WERI-Rb-1 (cell line): ENCODE data around the gene NTF3.

Experiments
- DNase-seq: peaks from one replicate; pipeline ENCODE4 v3.0.0-alpha.2; 2020
- H3K27ac ChIP-seq: fragments of 250-450 bp; sonication (Bioruptor Pico); 2 replicates; pipeline ENCODE4 v1.5.1; 2020; ENCODE audit warnings: mild to moderate bottlenecking, moderate library complexity
- H3K27me3 ChIP-seq: fragments of 250-450 bp; sonication (Bioruptor Pico); 2 replicates; pipeline ENCODE4 v1.5.1; 2021; ENCODE audit warnings: mild to moderate bottlenecking, low read depth, moderate library complexity; ENCODE audit not compliant: insufficient read depth, severe bottlenecking
- H3K36me3 ChIP-seq: fragments of 250-450 bp; sonication (Bioruptor Pico); 2 replicates; pipeline ENCODE4 v1.5.1; 2020; ENCODE audit warnings: mild to moderate bottlenecking, moderate library complexity
- H3K4me3 ChIP-seq: 2 replicates; pipeline ENCODE4 v1.5.1; 2011; ENCODE audit warnings: low read depth, mild to moderate bottlenecking, control low read depth, low read length
- H3K9me3 ChIP-seq: fragments of 250-450 bp; sonication (Bioruptor Pico); 2 replicates; pipeline ENCODE4 v1.5.1; 2021; ENCODE audit warnings: mild to moderate bottlenecking, moderate library complexity; ENCODE audit not compliant: severe bottlenecking
- CTCF ChIP-seq: IDR thresholded peaks from 2 replicates; pipeline ENCODE4 v1.5.1; 2011; ENCODE audit warnings: low read depth, mild to moderate bottlenecking, control low read depth, inconsistent platforms, low read length

The NTF3 gene

GRCh38 chr12:5514016-5514415, 82.1 kb downstream of the NTF3 start:
- no peak overlapping the region for H3K27ac ChIP-seq
- no peak for DNase-seq
- H3K36me3 ChIP-seq, result no peaks in the 10 kb centered on the region
- H3K27me3 ChIP-seq, result no peaks in the 10 kb centered on the region
- H3K4me3 ChIP-seq, result no peak overlapping the region
- TF ChIP-seq CTCF, result no peak
- H3K9me3 ChIP-seq, result no peaks in the 10 kb centered on the region

GRCh38 chr12:5514545-5514944, 82.6 kb downstream of the NTF3 start:
- no peaks in the 10 kb centered on the region for H3K36me3 ChIP-seq
- no peak overlapping the region for H3K4me3 ChIP-seq
- no peak for DNase-seq
- no peaks in the 10 kb centered on the region for H3K27me3 ChIP-seq
- no peak for TF ChIP-seq CTCF
- H3K9me3 ChIP-seq, result no peaks in the 10 kb centered on the region
- no peak overlapping the region for H3K27ac ChIP-seq

- Histone ChIP-seq H3K4me3 (no peak overlapping the region), H3K27ac (no peak overlapping the region), H3K36me3 (no peaks in the 10 kb centered on the region), H3K9me3 (no peaks in the 10 kb centered on the region), H3K27me3 (no peaks in the 10 kb centered on the region)
- no peak for TF ChIP-seq CTCF
- no peak for DNase-seq
Measured at GRCh38 chr12:5515458-5515857, 83.5 kb downstream of the NTF3 start.

GRCh38 chr12:5516371-5517241, 84.7 kb downstream of the NTF3 start:
- TF ChIP-seq CTCF, result no peak
- H3K27ac ChIP-seq, result no peak overlapping the region; the same call in 1 of the 2 replicates
- no peaks in the 10 kb centered on the region for H3K27me3 ChIP-seq
- H3K36me3 ChIP-seq, result no peaks in the 10 kb centered on the region
- no peak overlapping the region for H3K4me3 ChIP-seq
- H3K9me3 ChIP-seq, result no peaks in the 10 kb centered on the region
- DNase-seq, result peak; percentile 36

- Histone ChIP-seq H3K9me3 (no peaks in the 10 kb centered on the region), H3K27ac (no peak overlapping the region), H3K36me3 (no peaks in the 10 kb centered on the region), H3K4me3 (no peak overlapping the region), H3K27me3 (no peaks in the 10 kb centered on the region)
- DNase-seq, result no peak
- no peak for TF ChIP-seq CTCF
Measured at GRCh38 chr12:5518584-5519365, 86.9 kb downstream of the NTF3 start.
